Right forelimb (tissue), 1 donor: ENCODE measurements around the gene TANGO6.
A peak's percentile ranks its signal among the peaks of the same experiment; 100 is the strongest.

ENCODE experiments used
- DNase-seq: peaks from one replicate; pipeline ENCODE4 v3.0.0-alpha.2; 2018

Gene TANGO6

GRCh38 chr16:69064764-69065313 lies 221.5 kb downstream of the TANGO6 start:
- peak; percentile 48 for DNase-seq

GRCh38 chr16:69069504-69069903 lies 226.2 kb downstream of the TANGO6 start:
- no peak for DNase-seq

- DNase-seq: no peak
These were observed 227.7 kb downstream of the TANGO6 start for GRCh38 chr16:69071036-69071435.

GRCh38 chr16:69072640-69072974 lies 229.3 kb downstream of the TANGO6 start:
- no peak for DNase-seq

- no peak for DNase-seq
These were observed 229.9 kb downstream of the TANGO6 start for GRCh38 chr16:69073181-69073702.

GRCh38 chr16:69077251-69077650 lies 233.9 kb downstream of the TANGO6 start:
- no peak for DNase-seq

- no peak for DNase-seq
These were observed 234.7 kb downstream of the TANGO6 start for GRCh38 chr16:69078073-69078472.

- no peak for DNase-seq
These were observed 236.4 kb downstream of the TANGO6 start for GRCh38 chr16:69079697-69080096.

- no peak for DNase-seq
These were observed 240.1 kb downstream of the TANGO6 start for GRCh38 chr16:69083306-69083941.

GRCh38 chr16:69084289-69084688 lies 241.0 kb downstream of the TANGO6 start:
- DNase-seq: no peak

GRCh38 chr16:69085032-69085695 lies 241.8 kb downstream of the TANGO6 start:
- DNase-seq: no peak

- DNase-seq: no peak
These were observed 243.8 kb downstream of the TANGO6 start for GRCh38 chr16:69087161-69087581.

GRCh38 chr16:69088684-69089083 lies 245.4 kb downstream of the TANGO6 start:
- no peak for DNase-seq

GRCh38 chr16:69089091-69089910 lies 246.0 kb downstream of the TANGO6 start:
- no peak for DNase-seq

- no peak for DNase-seq
These were observed 250.6 kb downstream of the TANGO6 start for GRCh38 chr16:69093974-69094373.

- DNase-seq: no peak
These were observed 251.2 kb downstream of the TANGO6 start for GRCh38 chr16:69094501-69094900.

- no peak for DNase-seq
These were observed 251.9 kb downstream of the TANGO6 start for GRCh38 chr16:69095193-69095592.

GRCh38 chr16:69100071-69100691 lies 256.9 kb downstream of the TANGO6 start:
- no peak for DNase-seq

GRCh38 chr16:69105501-69106361 lies 262.4 kb downstream of the TANGO6 start, which contains the start of gene HAS3:
Gene HAS3 (plus strand): TSS chr16:69105653. CDS start chr16:69109396, 3,743 bp downstream.
- DNase-seq: peak; percentile 68

GRCh38 chr16:69106491-69107315 lies 263.4 kb downstream of the TANGO6 start:
- no peak for DNase-seq
